ENCODE measurements around the gene NKD1. TPM values are rescaled to one million over a fixed set of nuclear protein-coding genes. Genes with fewer than 3 reads are reported as not detected.

The NKD1 gene
- total and polyA plus RNA-seq, 2 of the 8 experiments (the other 6 are each of a cell fraction or from before 2014, with no cell fraction given): 0.70 to 4.5 TPM

GRCh38 chr16:50516401-50516800 lies 31.8 kb upstream of the NKD1 start:
- Histone ChIP-seq H2BK20ac (ENCODE audit: low read length) (no peak overlapping the region), H3K36me3 (ENCODE audit: control insufficient read depth in 2 of 4, insufficient read depth in 4 of 4, low read length in 3 of 4) (no peaks in the 10 kb centered on the region), H3K14ac (ENCODE audit: insufficient read length) (no peak overlapping the region), H3K9me3 (ENCODE audit: insufficient read depth in 2 of 2, low read depth in 1 of 2, low read length in 1 of 2) (peaks cover 5% of the 10 kb centered on the region in 2 experiments; a peak in 1 of 4 replicates), H2BK15ac (ENCODE audit: low read length) (no peak overlapping the region), H3K9ac (replicated peaks in 1 of 4; ENCODE audit: extremely low read depth in 1 of 4, low read depth in 3 of 4, low read length in 3 of 4) (no peak overlapping the region), H4K20me1 (replicated peaks in 1 of 2; ENCODE audit: control insufficient read depth in 1 of 2, insufficient read depth in 2 of 2, low read length in 2 of 2) (no peaks in the 10 kb centered on the region), H3K79me1 (ENCODE audit: low read depth, low read length) (no peaks in the 10 kb centered on the region), H4K91ac (replicated peaks; ENCODE audit: insufficient read length, low read length) (no peak overlapping the region), H2BK5ac (ENCODE audit: low read depth, low read length) (no peak overlapping the region), H2BK12ac (ENCODE audit: low read depth, low read length) (no peak overlapping the region), H3K23me2 (ENCODE audit: low read depth, low read length) (no peaks in the 10 kb centered on the region), H3K27me3 (replicated peaks in 1 of 4; ENCODE audit: control insufficient read depth in 3 of 4, extremely low read depth in 1 of 4, insufficient read depth in 3 of 4, low read length in 3 of 4) (no peaks in the 10 kb centered on the region), H3K79me2 (ENCODE audit: control insufficient read depth in 1 of 2, insufficient read depth in 2 of 2, low read length in 2 of 2) (no peaks in the 10 kb centered on the region), H3K27ac (ENCODE audit: low read depth, low read length) (no peak overlapping the region), H3K4ac (replicated peaks; ENCODE audit: insufficient read length, low read depth, low read length) (no peak overlapping the region), H4K5ac (ENCODE audit: insufficient read length, low read depth, low read length) (no peak overlapping the region), H2AFZ (ENCODE audit: low read length) (no peak overlapping the region), H3K4me2 (ENCODE audit: insufficient read depth in 1 of 2, low read depth in 2 of 2, low read length in 2 of 2) (no peak overlapping the region), H3K4me3 (ENCODE audit: extremely low read depth in 1 of 4, insufficient read depth in 2 of 4, low read depth in 3 of 4, low read length in 4 of 4) (no peak overlapping the region), H4K8ac (ENCODE audit: extremely low read depth, insufficient read depth, low read length) (no peak overlapping the region), H3K23ac (ENCODE audit: insufficient read length) (no peak overlapping the region), H2BK120ac (replicated peaks; ENCODE audit: low read depth, low read length) (no peak overlapping the region), H3K4me1 (replicated peaks in 1 of 4; ENCODE audit: control insufficient read depth in 3 of 4, insufficient read depth in 4 of 4, low read length in 3 of 4) (no peaks in the 10 kb centered on the region), H3K56ac (replicated peaks; ENCODE audit: insufficient read length, low read depth, low read length) (no peak overlapping the region), H2AK5ac (ENCODE audit: low read depth, low read length) (no peak overlapping the region), H3K18ac (ENCODE audit: extremely low read depth, low read length) (no peak overlapping the region)
- CTCF ChIA-PET (ENCODE audit: partially characterized antibody): interaction anchor here (0.8 to 4.6 kb wide), 3 partner anchors 21 to 150 kb away, joined by 3 to 17 read pairs (median 3); no protein-coding TSS in a partner anchor
- DNase-seq (ENCODE audit: low read depth in 1 of 2, low spot score in 2 of 2): no peak
- TF ChIP-seq TCF12 (IDR thresholded peaks at IDR 0.05; ENCODE audit: low read depth, low read length) (no peak), HDAC6 (IDR thresholded peaks at IDR 0.05; ENCODE audit: low read depth, low read length) (no peak), ATF3 (IDR thresholded peaks at IDR 0.05; ENCODE audit: insufficient read depth, low read depth, low read length) (no peak), POLR2AphosphoS5 (IDR thresholded peaks at IDR 0.05; ENCODE audit: low read depth, low read length) (no peak), E2F6 (IDR thresholded peaks at IDR 0.05) (no peak)
- POLR2A ChIA-PET (ENCODE audit: partially characterized antibody): interaction anchor here (0.7 kb wide), 1 partner anchor 144 kb away, joined by 3 read pairs; no protein-coding TSS in a partner anchor
- FAIRE-seq: no peak

Data from H1 (cell line).